Measurements from ENCODE around the gene INTS1. TPM values are rescaled to one million over a fixed set of nuclear protein-coding genes. Genes with fewer than 3 reads are reported as not detected.

The INTS1 gene
- total RNA-seq, 1 donor from 2014 or later, result 109 TPM

GRCh38 chr7:1544896-1545416, 40.8 kb upstream of the INTS1 start:
- Mint-ChIP-seq H3K9me3 (ENCODE audit: unreplicated experiment) (no peaks in the 10 kb centered on the region), H3K36me3 (ENCODE audit: low read depth, unreplicated experiment) (no peaks in the 10 kb centered on the region), H3K27me3 (ENCODE audit: unreplicated experiment) (peaks cover 1% of the 10 kb centered on the region), H3K27ac (ENCODE audit: unreplicated experiment) (no peak overlapping the region), H3K4me1 (ENCODE audit: unreplicated experiment) (no peaks in the 10 kb centered on the region), H3K4me3 (ENCODE audit: unreplicated experiment) (no peak overlapping the region)
- no peak for TF ChIP-seq CTCF (IDR thresholded peaks at IDR 0.05; ENCODE audit: unreplicated experiment)
- no peak for DNase-seq (ENCODE audit: low spot score)

GRCh38 chr7:1544178-1544895, 40.1 kb upstream of the INTS1 start:
- no peaks in the 10 kb centered on the region for H3K9me3 Mint-ChIP-seq (ENCODE audit: unreplicated experiment)
- H3K4me1 Mint-ChIP-seq (ENCODE audit: unreplicated experiment), result no peaks in the 10 kb centered on the region
- H3K27me3 Mint-ChIP-seq (ENCODE audit: unreplicated experiment), result peaks cover 1% of the 10 kb centered on the region
- TF ChIP-seq CTCF (IDR thresholded peaks at IDR 0.05; ENCODE audit: unreplicated experiment), result no peak
- DNase-seq (ENCODE audit: low spot score), result no peak
- no peaks in the 10 kb centered on the region for H3K36me3 Mint-ChIP-seq (ENCODE audit: low read depth, unreplicated experiment)
- H3K27ac Mint-ChIP-seq (ENCODE audit: unreplicated experiment), result no peak overlapping the region
- H3K4me3 Mint-ChIP-seq (ENCODE audit: unreplicated experiment), result no peak overlapping the region

- TF ChIP-seq CTCF (IDR thresholded peaks at IDR 0.05; ENCODE audit: unreplicated experiment), result no peak
Measured at GRCh38 chr7:1543826-1544177, 39.6 kb upstream of the INTS1 start.

GRCh38 chr7:1542841-1543747, 38.9 kb upstream of the INTS1 start:
- Mint-ChIP-seq H3K9me3 (ENCODE audit: unreplicated experiment) (no peaks in the 10 kb centered on the region), H3K27ac (ENCODE audit: unreplicated experiment) (no peak overlapping the region), H3K36me3 (ENCODE audit: low read depth, unreplicated experiment) (no peaks in the 10 kb centered on the region), H3K4me1 (ENCODE audit: unreplicated experiment) (no peaks in the 10 kb centered on the region), H3K27me3 (ENCODE audit: unreplicated experiment) (peaks cover 1% of the 10 kb centered on the region), H3K4me3 (ENCODE audit: unreplicated experiment) (no peak overlapping the region)
- no peak for TF ChIP-seq CTCF (IDR thresholded peaks at IDR 0.05; ENCODE audit: unreplicated experiment)
- DNase-seq (ENCODE audit: low spot score), result no peak

More at GRCh38 chr7:1543826-1544177, 39.6 kb upstream of the INTS1 start:
- no peak for DNase-seq (ENCODE audit: low spot score)
- Mint-ChIP-seq H3K27me3 (ENCODE audit: unreplicated experiment) (peaks cover 1% of the 10 kb centered on the region), H3K4me1 (ENCODE audit: unreplicated experiment) (no peaks in the 10 kb centered on the region), H3K4me3 (ENCODE audit: unreplicated experiment) (no peak overlapping the region), H3K9me3 (ENCODE audit: unreplicated experiment) (no peaks in the 10 kb centered on the region), H3K27ac (ENCODE audit: unreplicated experiment) (no peak overlapping the region), H3K36me3 (ENCODE audit: low read depth, unreplicated experiment) (no peaks in the 10 kb centered on the region)

Data from endothelial cell (in vitro differentiated cells).